DND-41 (cell line): ENCODE results near the gene OGFOD1.

ENCODE experiments used
- CTCF ChIP-seq: IDR thresholded peaks from 2 replicates; pipeline ENCODE4 v1.5.1; 2012; ENCODE audit warnings: borderline replicate concordance, low read length, moderate library complexity, mild to moderate bottlenecking; ENCODE audit not compliant: poor library complexity, severe bottlenecking; ENCODE audit errors: extremely low read depth
- EZH2 ChIP-seq: IDR thresholded peaks from 3 replicates; pipeline ENCODE4 v1.6.1; 2012; ENCODE audit warnings: borderline replicate concordance, low read depth, mild to moderate bottlenecking, moderate library complexity, low read length, inconsistent platforms; ENCODE audit not compliant: severe bottlenecking

- TF ChIP-seq CTCF = no peak
- no peak for TF ChIP-seq EZH2
Measured at GRCh38 chr16:56482683-56483236, 31.4 kb downstream of the OGFOD1 start.
